ENCODE measurements around the gene SRBD1. TPM values are rescaled to one million over a fixed set of nuclear protein-coding genes. Genes with fewer than 3 reads are reported as not detected.

SRBD1 gene
- total and polyA plus RNA-seq, 2 experiments from 2014 or later, result 27.4 to 46.3 TPM

DNA sequence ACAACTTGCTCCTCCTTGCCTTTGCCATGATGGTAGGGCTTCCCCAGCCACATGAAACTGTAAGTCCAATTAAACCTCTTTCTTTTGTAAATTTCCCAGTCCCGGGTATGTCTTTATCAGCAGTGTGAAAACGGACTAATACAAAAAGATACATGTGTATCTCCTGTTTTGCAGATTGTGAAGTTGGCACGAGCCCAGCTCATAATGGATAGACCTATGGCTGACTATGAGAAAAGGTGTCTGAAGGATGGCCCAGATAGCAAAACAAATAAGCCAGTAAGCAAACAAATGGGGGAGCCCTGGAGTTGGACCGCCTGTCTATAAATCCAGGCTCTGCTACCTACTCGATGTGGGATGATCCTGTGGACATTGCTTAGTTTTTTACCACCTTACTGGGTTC is 24.9 kb upstream of the SRBD1 start:
- Histone ChIP-seq H3K4me3 (no peak overlapping the region), H3K79me2 (replicated peaks; ENCODE audit: insufficient read depth) (no peaks in the 10 kb centered on the region), H3K27me3 (ENCODE audit: insufficient read depth) (no peaks in the 10 kb centered on the region), H3K4me1 (ENCODE audit: insufficient read depth) (peaks cover 23% of the 10 kb centered on the region), H3K27ac (ENCODE audit: low read depth) (no peak overlapping the region), H3F3A (replicated peaks; ENCODE audit: low read depth) (no peaks in the 10 kb centered on the region), H2AFZ (no peak overlapping the region), H3K36me3 (ENCODE audit: insufficient read depth) (no peaks in the 10 kb centered on the region), H4K20me1 (replicated peaks; ENCODE audit: insufficient read depth) (no peaks in the 10 kb centered on the region), H3K4me2 (no peak overlapping the region), H3K9me2 (ENCODE audit: insufficient read depth) (no peaks in the 10 kb centered on the region)
- DNase-seq (ENCODE audit: low spot score) (no peak), ATAC-seq (no peak)
- Mint-ChIP-seq H3K4me1 (peaks cover 28% of the 10 kb centered on the region), H3K36me3 (ENCODE audit: low read depth) (no peaks in the 10 kb centered on the region), H3K9me3 (no peaks in the 10 kb centered on the region), H3K27ac (no peak overlapping the region), H3K4me3 (no peak overlapping the region), H3K27me3 (ENCODE audit: insufficient read depth, low read depth, poor library complexity) (peaks cover 7% of the 10 kb centered on the region)
- TF ChIP-seq CTCF (conservative IDR thresholded peaks at IDR 0.05; ENCODE audit: low read depth in 2 of 2) (no peak), CREB1 (CRISPR knock-in tag; IDR thresholded peaks at IDR 0.05; ENCODE audit: low read depth) (no peak), NANOG (IDR thresholded peaks at IDR 0.05; ENCODE audit: borderline replicate concordance) (no peak), EZH2phosphoT487 (IDR thresholded peaks at IDR 0.05; ENCODE audit: unreplicated experiment) (no peak), EZH2 (IDR thresholded peaks at IDR 0.05; ENCODE audit: low read depth, unreplicated experiment) (no peak), REST (IDR thresholded peaks at IDR 0.05; ENCODE audit: unreplicated experiment) (no peak), JUNB (IDR thresholded peaks at IDR 0.05; ENCODE audit: unreplicated experiment) (no peak), POLR2AphosphoS5 (IDR thresholded peaks at IDR 0.05; ENCODE audit: low read depth) (no peak)
- TF ChIP-seq, protein P1, sequence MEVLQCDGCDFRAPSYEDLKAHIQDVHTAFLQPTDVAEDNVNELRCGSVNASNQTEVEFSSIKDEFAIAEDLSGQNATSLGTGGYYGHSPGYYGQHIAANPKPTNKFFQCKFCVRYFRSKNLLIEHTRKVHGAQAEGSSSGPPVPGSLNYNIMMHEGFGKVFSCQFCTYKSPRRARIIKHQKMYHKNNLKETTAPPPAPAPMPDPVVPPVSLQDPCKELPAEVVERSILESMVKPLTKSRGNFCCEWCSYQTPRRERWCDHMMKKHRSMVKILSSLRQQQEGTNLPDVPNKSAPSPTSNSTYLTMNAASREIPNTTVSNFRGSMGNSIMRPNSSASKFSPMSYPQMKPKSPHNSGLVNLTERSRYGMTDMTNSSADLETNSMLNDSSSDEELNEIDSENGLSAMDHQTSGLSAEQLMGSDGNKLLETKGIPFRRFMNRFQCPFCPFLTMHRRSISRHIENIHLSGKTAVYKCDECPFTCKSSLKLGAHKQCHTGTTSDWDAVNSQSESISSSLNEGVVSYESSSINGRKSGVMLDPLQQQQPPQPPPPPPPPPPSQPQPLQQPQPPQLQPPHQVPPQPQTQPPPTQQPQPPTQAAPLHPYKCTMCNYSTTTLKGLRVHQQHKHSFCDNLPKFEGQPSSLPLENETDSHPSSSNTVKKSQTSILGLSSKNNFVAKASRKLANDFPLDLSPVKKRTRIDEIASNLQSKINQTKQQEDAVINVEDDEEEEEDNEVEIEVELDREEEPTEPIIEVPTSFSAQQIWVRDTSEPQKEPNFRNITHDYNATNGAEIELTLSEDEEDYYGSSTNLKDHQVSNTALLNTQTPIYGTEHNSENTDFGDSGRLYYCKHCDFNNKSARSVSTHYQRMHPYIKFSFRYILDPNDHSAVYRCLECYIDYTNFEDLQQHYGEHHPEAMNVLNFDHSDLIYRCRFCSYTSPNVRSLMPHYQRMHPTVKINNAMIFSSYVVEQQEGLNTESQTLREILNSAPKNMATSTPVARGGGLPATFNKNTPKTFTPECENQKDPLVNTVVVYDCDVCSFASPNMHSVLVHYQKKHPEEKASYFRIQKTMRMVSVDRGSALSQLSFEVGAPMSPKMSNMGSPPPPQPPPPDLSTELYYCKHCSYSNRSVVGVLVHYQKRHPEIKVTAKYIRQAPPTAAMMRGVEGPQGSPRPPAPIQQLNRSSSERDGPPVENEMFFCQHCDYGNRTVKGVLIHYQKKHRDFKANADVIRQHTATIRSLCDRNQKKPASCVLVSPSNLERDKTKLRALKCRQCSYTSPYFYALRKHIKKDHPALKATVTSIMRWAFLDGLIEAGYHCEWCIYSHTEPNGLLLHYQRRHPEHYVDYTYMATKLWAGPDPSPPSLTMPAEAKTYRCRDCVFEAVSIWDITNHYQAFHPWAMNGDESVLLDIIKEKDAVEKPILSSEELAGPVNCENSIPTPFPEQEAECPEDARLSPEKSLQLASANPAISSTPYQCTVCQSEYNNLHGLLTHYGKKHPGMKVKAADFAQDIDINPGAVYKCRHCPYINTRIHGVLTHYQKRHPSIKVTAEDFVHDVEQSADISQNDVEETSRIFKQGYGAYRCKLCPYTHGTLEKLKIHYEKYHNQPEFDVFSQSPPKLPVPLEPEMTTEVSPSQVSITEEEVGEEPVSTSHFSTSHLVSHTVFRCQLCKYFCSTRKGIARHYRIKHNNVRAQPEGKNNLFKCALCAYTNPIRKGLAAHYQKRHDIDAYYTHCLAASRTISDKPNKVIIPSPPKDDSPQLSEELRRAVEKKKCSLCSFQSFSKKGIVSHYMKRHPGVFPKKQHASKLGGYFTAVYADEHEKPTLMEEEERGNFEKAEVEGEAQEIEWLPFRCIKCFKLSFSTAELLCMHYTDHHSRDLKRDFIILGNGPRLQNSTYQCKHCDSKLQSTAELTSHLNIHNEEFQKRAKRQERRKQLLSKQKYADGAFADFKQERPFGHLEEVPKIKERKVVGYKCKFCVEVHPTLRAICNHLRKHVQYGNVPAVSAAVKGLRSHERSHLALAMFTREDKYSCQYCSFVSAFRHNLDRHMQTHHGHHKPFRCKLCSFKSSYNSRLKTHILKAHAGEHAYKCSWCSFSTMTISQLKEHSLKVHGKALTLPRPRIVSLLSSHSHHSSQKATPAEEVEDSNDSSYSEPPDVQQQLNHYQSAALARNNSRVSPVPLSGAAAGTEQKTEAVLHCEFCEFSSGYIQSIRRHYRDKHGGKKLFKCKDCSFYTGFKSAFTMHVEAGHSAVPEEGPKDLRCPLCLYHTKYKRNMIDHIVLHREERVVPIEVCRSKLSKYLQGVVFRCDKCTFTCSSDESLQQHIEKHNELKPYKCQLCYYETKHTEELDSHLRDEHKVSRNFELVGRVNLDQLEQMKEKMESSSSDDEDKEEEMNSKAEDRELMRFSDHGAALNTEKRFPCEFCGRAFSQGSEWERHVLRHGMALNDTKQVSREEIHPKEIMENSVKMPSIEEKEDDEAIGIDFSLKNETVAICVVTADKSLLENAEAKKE (CRISPR knock-in tag; IDR thresholded peaks at IDR 0.05), result no peak
